ENCODE measurements around the gene RAB11FIP3. TPM values are rescaled to one million over a fixed set of nuclear protein-coding genes. Genes with fewer than 3 reads are reported as not detected.
"Not testable (repeated sequence)": the region's sequence is repeated elsewhere in the genome, so short reads cannot be mapped to it uniquely, and the experiment has no call there.

Gene RAB11FIP3
- polyA plus RNA-seq, 3 donors from 2014 or later: 0.04 to 3.7 (median 1.8) TPM

GRCh38 chr16:398561-399339 is 26.7 kb upstream of the RAB11FIP3 start:
- no peaks in the 10 kb centered on the region for H3K36me3 Mint-ChIP-seq
- H3K27me3 Mint-ChIP-seq (ENCODE audit: low read depth in 3 of 3): peaks cover 11 to 24% (median 21%) of the 10 kb centered on the region in 3 donors
- DNase-seq: no peak
- H3K9me3 Mint-ChIP-seq: no peaks in the 10 kb centered on the region
- peak overlapping the region; percentile 60 to 72 (median 68) for H3K4me3 Mint-ChIP-seq
- H3K4me1 Mint-ChIP-seq: peaks cover 20 to 26% of the 10 kb centered on the region in 2 donors
- peak overlapping the region in 4 of 6 donors; percentile 20 to 77 (median 62) for H3K27ac Mint-ChIP-seq

- Mint-ChIP-seq H3K4me3 (peak overlapping the region; percentile 35 to 88 (median 61)), H3K4me1 (peaks cover 20 to 26% of the 10 kb centered on the region in 2 donors), H3K9me3 (no peaks in the 10 kb centered on the region), H3K27me3 (ENCODE audit: low read depth in 3 of 3) (peaks cover 11 to 24% (median 21%) of the 10 kb centered on the region in 3 donors), H3K36me3 (no peaks in the 10 kb centered on the region), H3K27ac (peak overlapping the region in 3 of 6 donors; percentile 7 to 56 (median 20))
- DNase-seq: no peak
These were observed 26.0 kb upstream of the RAB11FIP3 start for GRCh38 chr16:399340-400019.

GRCh38 chr16:400061-400591 is 25.3 kb upstream of the RAB11FIP3 start:
- Mint-ChIP-seq H3K4me3 (peak overlapping the region; percentile 84 to 89 (median 87)), H3K9me3 (no peaks in the 10 kb centered on the region), H3K27ac (peak overlapping the region; percentile 77 to 92 (median 88)), H3K4me1 (peaks cover 20 to 26% of the 10 kb centered on the region in 2 donors), H3K27me3 (ENCODE audit: low read depth in 3 of 3) (peaks cover 10 to 24% (median 21%) of the 10 kb centered on the region in 3 donors), H3K36me3 (no peaks in the 10 kb centered on the region)
- DNase-seq: no peak

- Mint-ChIP-seq H3K36me3 (no peaks in the 10 kb centered on the region), H3K27me3 (ENCODE audit: low read depth in 3 of 3) (peaks cover 8 to 23% (median 20%) of the 10 kb centered on the region in 3 donors), H3K4me1 (peaks cover 10 to 18% of the 10 kb centered on the region in 2 donors), H3K27ac (peak within 1 kb of the TSS; percentile 77 to 92 (median 88)), H3K9me3 (no peaks in the 10 kb centered on the region), H3K4me3 (peak within 1 kb of the TSS; percentile 84 to 89 (median 87))
- peak; percentile 92 to 95 (median 95) for DNase-seq
These were observed 23.7 kb upstream of the RAB11FIP3 start, which contains the start of gene DECR2 for GRCh38 chr16:401468-402348. TSS of gene DECR2 (plus strand) at chr16:401885. CDS start at chr16:401964, 79 bp downstream.

GRCh38 chr16:404971-405486 is 20.4 kb upstream of the RAB11FIP3 start:
- Mint-ChIP-seq H3K9me3 (no peaks in the 10 kb centered on the region), H3K27me3 (ENCODE audit: low read depth in 3 of 3) (peaks cover 1 to 12% (median 11%) of the 10 kb centered on the region in 3 donors), H3K36me3 (no peaks in the 10 kb centered on the region), H3K4me1 (peaks cover 7 to 10% of the 10 kb centered on the region in 2 donors), H3K4me3 (no peak overlapping the region), H3K27ac (no peak overlapping the region)
- no peak for DNase-seq

DNA sequence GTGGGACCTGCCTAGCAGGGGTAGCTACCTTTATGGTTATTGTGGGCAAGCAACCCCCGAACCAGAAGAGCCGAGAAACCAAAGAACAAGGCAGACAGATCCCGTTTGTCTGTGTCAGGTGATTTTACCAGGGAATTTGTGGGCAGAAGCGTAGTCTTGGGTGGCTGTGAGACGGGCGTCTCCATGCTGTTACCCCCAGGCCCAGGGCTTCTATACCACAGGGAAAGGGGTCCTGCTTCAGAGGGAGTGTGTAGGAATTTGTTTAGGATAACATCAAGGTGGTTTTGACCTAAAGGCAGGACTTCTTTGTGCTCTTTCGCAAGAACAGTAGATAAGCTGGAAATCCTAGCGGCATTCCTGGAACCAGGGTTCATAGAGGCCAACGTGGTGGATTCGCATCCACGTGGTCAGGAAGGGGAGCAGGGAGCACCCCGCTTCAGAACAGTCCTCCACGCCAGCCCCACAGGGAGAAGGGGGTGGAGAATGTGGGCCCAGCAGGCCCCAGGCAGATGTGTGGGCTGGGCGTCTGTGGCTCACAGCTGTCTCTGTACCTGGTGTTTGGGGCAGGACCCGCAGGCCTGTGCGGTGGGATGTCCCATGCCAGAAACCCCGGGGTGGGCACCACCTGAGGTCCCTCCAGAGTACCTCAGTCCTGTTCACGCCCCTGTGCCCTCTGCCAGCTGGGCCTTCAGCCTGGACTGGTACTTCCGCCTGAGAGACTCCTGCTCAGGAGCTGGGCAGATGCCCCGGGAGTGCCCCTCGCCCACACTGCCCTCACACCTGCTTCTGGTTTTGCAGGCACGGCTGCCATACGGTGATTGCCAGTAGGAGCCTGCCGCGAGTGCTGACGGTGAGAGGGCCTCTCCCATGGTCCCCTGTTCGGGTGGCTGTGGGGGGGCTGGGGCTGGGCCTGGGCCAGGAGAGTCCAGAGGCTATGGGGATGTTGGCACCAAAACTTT is 19.6 kb upstream of the RAB11FIP3 start:
- Mint-ChIP-seq H3K9me3 (no peaks in the 10 kb centered on the region), H3K4me3 (no peak overlapping the region), H3K27ac (peak overlapping the region in 1 of 6 donors; percentile 7), H3K36me3 (no peaks in the 10 kb centered on the region), H3K4me1 (peaks cover 0 to 3% of the 10 kb centered on the region in 2 donors), H3K27me3 (ENCODE audit: low read depth in 3 of 3) (peaks cover 1 to 8% (median 7%) of the 10 kb centered on the region in 3 donors)
- no peak for DNase-seq

DNA sequence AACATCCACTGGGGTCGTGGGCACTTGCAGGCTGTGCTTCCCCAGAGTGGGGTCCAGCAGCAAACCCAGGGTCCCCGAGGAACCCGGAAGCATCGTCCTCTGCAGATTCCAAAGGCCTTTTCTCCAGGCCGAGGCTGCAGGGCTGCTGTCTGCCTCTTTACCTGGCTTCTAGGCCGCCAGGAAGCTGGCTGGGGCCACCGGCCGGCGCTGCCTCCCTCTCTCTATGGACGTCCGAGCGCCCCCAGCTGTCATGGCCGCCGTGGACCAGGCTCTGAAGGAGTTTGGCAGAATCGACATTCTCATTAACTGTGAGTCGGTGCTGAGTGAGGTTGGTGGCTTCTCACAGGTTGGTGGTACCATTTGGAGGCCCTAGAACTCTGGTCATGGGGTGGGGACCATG is 18.2 kb upstream of the RAB11FIP3 start:
- H3K9me3 Mint-ChIP-seq: no peaks in the 10 kb centered on the region
- peaks cover 0 to 1% of the 10 kb centered on the region in 2 donors for H3K4me1 Mint-ChIP-seq
- H3K27me3 Mint-ChIP-seq (ENCODE audit: low read depth in 3 of 3): peaks cover 0 to under 1% (median 0%) of the 10 kb centered on the region in 3 donors
- no peak overlapping the region for H3K27ac Mint-ChIP-seq
- no peak overlapping the region for H3K4me3 Mint-ChIP-seq
- DNase-seq: no peak
- H3K36me3 Mint-ChIP-seq: no peaks in the 10 kb centered on the region

GRCh38 chr16:410516-411178 is 14.8 kb upstream of the RAB11FIP3 start:
- Mint-ChIP-seq H3K4me1 (no peaks in the 10 kb centered on the region), H3K9me3 (no peaks in the 10 kb centered on the region), H3K27ac (no peak overlapping the region), H3K27me3 (ENCODE audit: low read depth in 3 of 3) (no peaks in the 10 kb centered on the region), H3K4me3 (no peak overlapping the region), H3K36me3 (no peaks in the 10 kb centered on the region)
- DNase-seq: no peak

GRCh38 chr16:411576-412265 is 13.7 kb upstream of the RAB11FIP3 start:
- DNase-seq: no peak
- Mint-ChIP-seq H3K4me1 (no peaks in the 10 kb centered on the region), H3K36me3 (no peaks in the 10 kb centered on the region), H3K27ac (no peak overlapping the region), H3K4me3 (no peak overlapping the region), H3K9me3 (no peaks in the 10 kb centered on the region), H3K27me3 (ENCODE audit: low read depth in 3 of 3) (no peaks in the 10 kb centered on the region)

DNA sequence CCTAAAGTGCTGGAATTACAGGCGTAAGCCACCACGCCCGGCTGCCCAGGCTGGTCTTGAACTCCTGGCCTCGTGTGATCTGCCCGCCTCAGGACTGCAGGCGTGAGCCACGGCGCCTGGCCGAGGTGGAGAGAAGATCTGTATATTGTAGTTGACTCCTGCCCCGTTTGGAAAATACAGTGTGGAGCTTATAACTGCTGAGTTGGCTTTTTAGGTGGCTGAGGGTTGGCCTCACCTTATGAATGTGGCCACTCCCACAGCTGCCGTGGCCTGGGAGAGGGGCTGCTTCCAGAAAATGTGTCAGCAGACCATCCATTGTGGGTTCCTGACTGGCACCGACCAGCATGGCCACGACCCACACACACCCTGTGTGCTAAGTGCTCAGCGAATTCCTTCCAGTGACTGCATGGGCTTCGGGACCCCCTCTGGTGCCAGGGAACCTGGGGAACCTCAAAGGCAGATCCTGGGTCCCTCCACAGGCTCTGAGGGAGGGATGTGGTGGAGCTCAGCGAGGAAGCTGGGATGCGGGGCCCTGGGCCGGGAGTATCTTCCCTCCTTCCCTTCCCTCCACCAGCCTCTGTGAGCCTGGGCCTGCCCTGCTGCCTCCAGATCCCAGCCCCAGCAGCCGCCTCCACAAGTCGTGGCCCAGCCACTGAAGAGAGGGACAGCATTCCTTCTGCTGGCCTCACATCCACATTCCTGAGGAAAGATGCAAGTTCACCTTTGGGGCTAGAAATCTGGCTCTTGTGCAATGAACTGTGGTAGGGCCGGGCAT is 10.9 kb upstream of the RAB11FIP3 start:
- Mint-ChIP-seq H3K36me3 (no peaks in the 10 kb centered on the region), H3K4me3 (no peak overlapping the region), H3K4me1 (no peaks in the 10 kb centered on the region), H3K9me3 (no peaks in the 10 kb centered on the region), H3K27ac (no peak overlapping the region), H3K27me3 (ENCODE audit: low read depth in 3 of 3) (peaks cover 0 to 2% (median 0%) of the 10 kb centered on the region in 3 donors)
- DNase-seq: no peak

GRCh38 chr16:415170-415498 is 10.3 kb upstream of the RAB11FIP3 start:
- not testable (repeated sequence) for H3K36me3 Mint-ChIP-seq; H3K4me3 Mint-ChIP-seq; H3K27me3 Mint-ChIP-seq (ENCODE audit: low read depth in 3 of 3); H3K9me3 Mint-ChIP-seq; H3K4me1 Mint-ChIP-seq; DNase-seq; H3K27ac Mint-ChIP-seq
